Forelimb muscle (tissue), 1 donor: ENCODE results near the gene KRT81. TPM values are rescaled to one million over a fixed set of nuclear protein-coding genes. Genes with fewer than 3 reads are reported as not detected.
"Not testable (repeated sequence)": the region's sequence is repeated elsewhere in the genome, so short reads cannot be mapped to it uniquely, and the experiment has no call there.

Experiments used
- DNase-seq: peaks from one replicate; pipeline ENCODE4 v3.0.0-alpha.2; 2013; ENCODE audit warnings: low read depth
- polyA plus RNA-seq: library from polyadenylated mRNA; unstranded; fragments of 120-200 nt; gene quantifications from one replicate; pipeline ENCODE4 v1.2.1, GENCODE V29; 2013; ENCODE audit not compliant: insufficient read length

Gene KRT81
- polyA plus RNA-seq, 1 donor = not detected

- no peak for DNase-seq
Observed at GRCh38 chr12:52241205-52241842, 50.0 kb downstream of the KRT81 start.

GRCh38 chr12:52240247-52240646 lies 51.1 kb downstream of the KRT81 start:
- not testable (repeated sequence) for DNase-seq

GRCh38 chr12:52239767-52240166 lies 51.6 kb downstream of the KRT81 start:
- DNase-seq = no peak

DNA sequence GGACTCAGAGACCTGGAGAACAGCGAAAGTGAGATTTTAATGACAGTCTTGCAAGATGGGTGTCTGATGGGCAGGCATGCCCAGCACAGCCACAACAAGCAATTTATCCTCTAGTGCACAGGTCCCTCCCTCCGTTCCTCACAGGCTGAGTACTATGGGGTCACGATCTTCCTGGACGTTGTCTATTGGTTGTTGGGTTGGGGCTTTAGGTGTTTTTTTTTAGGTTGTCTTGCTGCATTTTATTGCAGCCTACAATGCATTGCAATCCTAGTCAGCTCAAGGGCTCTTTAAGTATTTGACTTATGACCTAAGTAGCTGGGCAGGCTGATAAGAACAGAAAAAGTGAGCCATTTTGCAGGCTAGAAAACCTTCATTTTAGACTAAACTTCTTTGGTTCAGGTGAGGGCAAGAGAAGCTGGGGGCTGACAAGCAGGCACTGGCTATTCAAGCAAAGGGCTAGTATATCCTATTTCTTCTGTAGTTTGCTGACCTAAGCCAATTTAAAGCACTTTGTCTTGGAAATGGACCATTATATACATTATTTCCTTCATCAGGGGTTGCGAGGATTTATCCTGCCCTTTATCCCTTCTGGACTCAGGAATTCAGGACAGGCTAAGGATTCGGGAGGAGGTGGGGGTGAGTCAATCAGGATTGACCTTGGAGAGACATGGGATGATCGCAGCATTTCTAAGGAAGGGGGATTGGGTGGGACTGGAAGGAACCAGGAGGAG lies 52.3 kb downstream of the KRT81 start:
- no peak for DNase-seq

DNA sequence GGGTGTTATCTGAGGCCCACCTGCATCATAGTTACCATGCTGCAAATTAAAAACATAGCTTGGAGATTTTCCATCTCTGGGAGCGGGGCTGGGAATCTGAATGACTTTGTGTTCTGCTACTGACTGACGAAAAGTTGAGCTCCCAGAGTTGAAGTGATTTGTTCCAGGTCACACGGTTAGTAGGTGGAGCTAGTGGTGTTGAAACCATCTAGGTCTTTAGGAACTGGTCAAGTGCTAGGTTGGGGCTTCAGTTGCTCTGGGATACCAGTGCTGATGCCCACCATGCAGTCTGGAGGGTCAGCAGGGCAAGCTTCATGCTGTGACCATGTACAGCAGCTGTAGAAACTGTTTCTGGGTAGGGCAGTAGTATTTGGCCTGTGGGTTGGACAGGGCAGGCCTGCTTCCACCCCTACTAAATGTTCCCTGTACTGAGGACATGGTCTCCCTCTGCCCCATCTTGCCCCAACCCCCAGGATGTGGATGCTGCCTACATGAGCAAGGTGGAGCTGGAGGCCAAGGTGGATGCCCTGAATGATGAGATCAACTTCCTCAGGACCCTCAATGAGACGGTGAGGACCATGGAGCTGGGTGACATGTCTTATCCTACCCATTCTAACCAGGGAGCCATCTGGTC lies 53.0 kb downstream of the KRT81 start:
- DNase-seq = no peak

- DNase-seq = no peak
Observed at GRCh38 chr12:52236386-52237050, 54.8 kb downstream of the KRT81 start.

Other genes starting within 250 kb of the KRT81 start
- gene NR4A1, start 240.1 kb downstream of the KRT81 start, polyA plus RNA-seq = 50.4 TPM
- 24.8 TPM for gene ATG101, start 221.6 kb downstream of the KRT81 start, polyA plus RNA-seq
- 0.18 TPM for gene SMIM41, start 211.8 kb downstream of the KRT81 start, polyA plus RNA-seq
- 7.0 TPM for gene KRT80, start 99.5 kb downstream of the KRT81 start, polyA plus RNA-seq
- gene KRT7, start 58.3 kb downstream of the KRT81 start, polyA plus RNA-seq = 0.86 TPM
- 0.33 TPM for gene KRT86, start 16.9 kb downstream of the KRT81 start, polyA plus RNA-seq
- not detected for gene KRT83, start 29.9 kb upstream of the KRT81 start, polyA plus RNA-seq
- not detected for gene KRT85, start 75.9 kb upstream of the KRT81 start, polyA plus RNA-seq
- not detected for gene KRT84, start 94.1 kb upstream of the KRT81 start, polyA plus RNA-seq
- not detected for gene KRT82, start 114.8 kb upstream of the KRT81 start, polyA plus RNA-seq
- gene KRT75, start 142.8 kb upstream of the KRT81 start, polyA plus RNA-seq = not detected
- gene KRT6B, start 160.6 kb upstream of the KRT81 start, polyA plus RNA-seq = not detected
- gene KRT6C, start 182.3 kb upstream of the KRT81 start, polyA plus RNA-seq = not detected
- gene KRT6A, start 201.7 kb upstream of the KRT81 start, polyA plus RNA-seq = not detected
- gene KRT5, start 228.9 kb upstream of the KRT81 start, polyA plus RNA-seq = 0.24 TPM